Vagina (tissue), 2 donors: ENCODE results near the gene DBR1.

Experiments
- CTCF ChIP-seq, 3 experiments: fragments of 450-650 bp in 2 of 3; fragments of 200-600 bp in 1 of 3; sonication (generic) in 1 of 3; IDR thresholded peaks; one replicate each; pipeline ENCODE4 v1.5.1; 2017 to 2019; ENCODE audit warnings: antibody characterized with exemption in 3 of 3, mild to moderate bottlenecking in 2 of 3, moderate library complexity in 2 of 3
- POLR2A ChIP-seq, 2 donors: fragments of 450-650 bp; IDR thresholded peaks; one replicate each; pipeline ENCODE4 v1.6.1; 2017; ENCODE audit warnings: antibody characterized with exemption in 2 of 2, mild to moderate bottlenecking in 2 of 2, moderate library complexity in 2 of 2
- POLR2AphosphoS5 ChIP-seq, 2 donors: sonication (generic); formaldehyde crosslinking; IDR thresholded peaks; one replicate each; pipeline ENCODE4 v1.9.0; 2017; ENCODE audit warnings: antibody characterized with exemption in 2 of 2, mild to moderate bottlenecking in 2 of 2, low read depth in 1 of 2; ENCODE audit not compliant: insufficient read depth in 1 of 2

GRCh38 chr3:138140940-138141339 lies 33.8 kb downstream of the DBR1 start:
- no peak for TF ChIP-seq POLR2A (IDR thresholded peaks at IDR 0.05)
- TF ChIP-seq CTCF (IDR thresholded peaks at IDR 0.05) = no peak
- no peak for TF ChIP-seq POLR2AphosphoS5 (IDR thresholded peaks at IDR 0.05; ENCODE audit: insufficient read depth in 1 of 2, low read depth in 1 of 2)
